ENCODE data around the gene RBKS.

RBKS gene

GRCh38 chr2:27854229-27854862 is 35.8 kb downstream of the RBKS start:
- Histone ChIP-seq H3K9me3 (ENCODE audit: insufficient read depth, low read length) (peaks cover 10% of the 10 kb centered on the region), H3K4me3 (ENCODE audit: low read length) (no peak overlapping the region), H3K9ac (ENCODE audit: low read length) (no peak overlapping the region), H3K79me2 (ENCODE audit: low read length) (no peaks in the 10 kb centered on the region), H3K36me3 (replicated peaks; ENCODE audit: low read depth, low read length) (no peaks in the 10 kb centered on the region), H3K27me3 (ENCODE audit: low read depth, low read length) (no peaks in the 10 kb centered on the region), H3K4me2 (ENCODE audit: low read length) (no peak overlapping the region), H3K4me1 (ENCODE audit: low read length) (no peaks in the 10 kb centered on the region), H2AFZ (ENCODE audit: low read depth, low read length) (no peak overlapping the region), H3K27ac (ENCODE audit: low read length) (no peak overlapping the region), H4K20me1 (ENCODE audit: insufficient read depth, low read length) (no peaks in the 10 kb centered on the region)
- TF ChIP-seq CTCF (IDR thresholded peaks at IDR 0.05; ENCODE audit: low read depth, low read length) = no peak
- TF ChIP-seq EZH2phosphoT487 (IDR thresholded peaks at IDR 0.05; ENCODE audit: low read depth) = no peak

- Histone ChIP-seq H3K4me1 (ENCODE audit: low read length) (no peaks in the 10 kb centered on the region), H3K4me3 (ENCODE audit: low read length) (no peak overlapping the region), H3K4me2 (ENCODE audit: low read length) (no peak overlapping the region), H4K20me1 (ENCODE audit: insufficient read depth, low read length) (no peaks in the 10 kb centered on the region), H3K27ac (ENCODE audit: low read length) (no peak overlapping the region), H3K9me3 (ENCODE audit: insufficient read depth, low read length) (peaks cover 2% of the 10 kb centered on the region; the same call in 1 of the 2 replicates), H3K36me3 (replicated peaks; ENCODE audit: low read depth, low read length) (no peaks in the 10 kb centered on the region), H3K27me3 (ENCODE audit: low read depth, low read length) (no peaks in the 10 kb centered on the region), H3K79me2 (ENCODE audit: low read length) (no peaks in the 10 kb centered on the region), H2AFZ (ENCODE audit: low read depth, low read length) (no peak overlapping the region), H3K9ac (ENCODE audit: low read length) (no peak overlapping the region)
- TF ChIP-seq EZH2phosphoT487 (IDR thresholded peaks at IDR 0.05; ENCODE audit: low read depth) (no peak), CTCF (IDR thresholded peaks at IDR 0.05; ENCODE audit: low read depth, low read length) (no peak)
Measured at GRCh38 chr2:27852691-27853090, 37.5 kb downstream of the RBKS start.

GRCh38 chr2:27849558-27850205 is 40.5 kb downstream of the RBKS start:
- H3K9ac ChIP-seq (ENCODE audit: low read length) = no peak overlapping the region
- no peak overlapping the region for H3K27ac ChIP-seq (ENCODE audit: low read length)
- no peak overlapping the region for H2AFZ ChIP-seq (ENCODE audit: low read depth, low read length)
- H3K4me2 ChIP-seq (ENCODE audit: low read length) = no peak overlapping the region
- H4K20me1 ChIP-seq (ENCODE audit: insufficient read depth, low read length) = no peaks in the 10 kb centered on the region
- no peaks in the 10 kb centered on the region for H3K4me1 ChIP-seq (ENCODE audit: low read length)
- H3K79me2 ChIP-seq (ENCODE audit: low read length) = no peaks in the 10 kb centered on the region
- no peaks in the 10 kb centered on the region for H3K27me3 ChIP-seq (ENCODE audit: low read depth, low read length)
- TF ChIP-seq CTCF (IDR thresholded peaks at IDR 0.05; ENCODE audit: low read depth, low read length) (no peak), EZH2phosphoT487 (IDR thresholded peaks at IDR 0.05; ENCODE audit: low read depth) (no peak)
- H3K4me3 ChIP-seq (ENCODE audit: low read length) = no peak overlapping the region
- no peaks in the 10 kb centered on the region for H3K9me3 ChIP-seq (ENCODE audit: insufficient read depth, low read length)
- H3K36me3 ChIP-seq (replicated peaks; ENCODE audit: low read depth, low read length) = no peaks in the 10 kb centered on the region

GRCh38 chr2:27847333-27847732 is 42.9 kb downstream of the RBKS start:
- no peak for TF ChIP-seq EZH2phosphoT487 (IDR thresholded peaks at IDR 0.05; ENCODE audit: low read depth)
- TF ChIP-seq CTCF (IDR thresholded peaks at IDR 0.05; ENCODE audit: low read depth, low read length) = no peak
- Histone ChIP-seq H3K9me3 (ENCODE audit: insufficient read depth, low read length) (no peaks in the 10 kb centered on the region), H3K4me2 (ENCODE audit: low read length) (no peak overlapping the region)

More at GRCh38 chr2:27847333-27847732, 42.9 kb downstream of the RBKS start:
- H2AFZ ChIP-seq (ENCODE audit: low read depth, low read length) = no peak overlapping the region
- no peaks in the 10 kb centered on the region for H3K36me3 ChIP-seq (replicated peaks; ENCODE audit: low read depth, low read length)
- no peak overlapping the region for H3K27ac ChIP-seq (ENCODE audit: low read length)
- H3K4me1 ChIP-seq (ENCODE audit: low read length) = no peaks in the 10 kb centered on the region
- no peaks in the 10 kb centered on the region for H3K27me3 ChIP-seq (ENCODE audit: low read depth, low read length)
- H3K79me2 ChIP-seq (ENCODE audit: low read length) = no peaks in the 10 kb centered on the region
- H3K9ac ChIP-seq (ENCODE audit: low read length) = no peak overlapping the region
- H3K4me3 ChIP-seq (ENCODE audit: low read length) = no peak overlapping the region
- no peaks in the 10 kb centered on the region for H4K20me1 ChIP-seq (ENCODE audit: insufficient read depth, low read length)
